Heart right ventricle (tissue), 16 donors: ENCODE data around the gene OPA1. TPM values are rescaled to one million over a fixed set of nuclear protein-coding genes. Genes with fewer than 3 reads are reported as not detected.

Experiments used
- ATAC-seq, 8 donors: fragments of 200-7000 bp; cut with Tn5 transposase; one replicate each; pipeline ENCODE4 v1.9.1; 2020; ENCODE audit warnings: mild to moderate bottlenecking in 8 of 8, moderate library complexity in 8 of 8, moderate number of reproducible peaks in 1 of 8
- DNase-seq, 2 donors: peaks; one replicate each; pipeline ENCODE4 v3.0.0-alpha.2; 2020
- H3K27ac ChIP-seq, 10 donors: fragments of 200-600 bp; sonication (generic) in 2 of 10; one replicate each; pipeline versions ENCODE4 v1.5.0 to v1.8.0; 2020 to 2022; ENCODE audit warnings: mild to moderate bottlenecking in 3 of 10
- H3K27me3 ChIP-seq, 7 donors: fragments of 200-600 bp; one replicate each; pipeline ENCODE4 v1.8.0; 2021 to 2022; ENCODE audit warnings: mild to moderate bottlenecking in 2 of 7
- H3K36me3 ChIP-seq, 9 donors: fragments of 200-600 bp; sonication (generic) in 1 of 9; one replicate each; pipeline versions ENCODE4 v1.5.0 to v1.8.0; 2020 to 2022; ENCODE audit warnings: mild to moderate bottlenecking in 2 of 9
- H3K4me1 ChIP-seq, 9 donors: fragments of 200-600 bp; sonication (generic) in 1 of 9; one replicate each; pipeline versions ENCODE4 v1.5.0 to v1.8.0; 2020 to 2022; ENCODE audit warnings: mild to moderate bottlenecking in 4 of 9
- H3K4me3 ChIP-seq, 10 donors: fragments of 200-600 bp; sonication (generic) in 2 of 10; one replicate each; pipeline versions ENCODE4 v1.5.0 to v1.8.0; 2020 to 2022; ENCODE audit warnings: mild to moderate bottlenecking in 7 of 10, moderate library complexity in 2 of 10
- H3K9me3 ChIP-seq, 11 donors: fragments of 200-600 bp in 10 of 11; sonication (generic) in 2 of 11; one replicate each; pipeline versions ENCODE4 v1.5.0 to v1.8.0; 2013 to 2022; ENCODE audit warnings: mild to moderate bottlenecking in 2 of 11, control low read depth in 1 of 11, moderate library complexity in 1 of 11
- WGBS, 2 donors: extraction: QIAGEN DNeasy Blood & Tissue Kit; methylation state at CpG; one replicate each; pipeline ENCODE4 v1.1.7; 2013; ENCODE audit warnings: inconsistent platforms in 1 of 2; 5-methylcytosine and 5-hydroxymethylcytosine counted together
- intact Hi-C, 10 donors: fragments of 100-400 bp; cut with DNase I; formaldehyde crosslinking; loops; one replicate each; pipeline versions ENCODE4 v1.11.1 to v1.14.2; 2022
- polyA plus RNA-seq, 2 donors: library from polyadenylated mRNA; stranded (reverse); fragments of 200-250 nt; gene quantifications; one replicate each; pipeline ENCODE4 v1.2.3, GENCODE V29; 2013
- total RNA-seq, 10 donors: library from RNA; stranded (reverse); fragmentation: NEBNext Ultra II Directional in 3 of 10; extraction: Animal tissue kit (Norgen Biotek cat#: 25700) in 3 of 10; gene quantifications; one replicate each; pipeline versions ENCODE4 v1.2.1 to v1.2.4, GENCODE V29; 2021 to 2023
- TF ChIP-seq, protein P1 (sequence below), 9 donors: fragments of 200-600 bp; sonication (generic) in 2 of 9; IDR thresholded peaks; one replicate each; pipeline versions ENCODE4 v1.5.0 to v1.8.0; 2021 to 2022; ENCODE audit warnings: antibody characterized with exemption in 9 of 9, mild to moderate bottlenecking in 5 of 9, moderate library complexity in 1 of 9
- donor health status: Arrhythmogenic right ventricular cardiomyopathy.
- donor health status: ischemic (EF 13 %, LVEDD 7.1; RV severe dilation, severe dysfunction).
- donor health status: healthy with polysubstance abuse.
- donor health status: DM: no; HTN: yes; CAD: no.
- donor health status: DM: no; HTN: no; CAD: no.
- donor health status: ischemic (EF 25% LVEDD 6.9; RV normal size, moderate dysfunction).
- donor health status: ischemic (EF 25% LVEDD 5.7; RV mildly dilated, moderate dysfunction).
- donor health status: healthy.
- donor health status: DM: yes; HTN: yes; CAD: no.
- donor health status: Ischemic cardiomyopathy.
- donor health status: ischemic (EF 35%, LVEDD 5.7; RV mildly dilated, moderate dysfunction).
- donor health status: nonischemic (EF 11% LVEDD 7.7; RV severe dilation, severe dysfunction).
- donor health status: DM: yes; HTN: yes; CAD: no.
- donor health status: PGD.
- donor health status: ischemic (EF 29% LVEDD 5.4; RV normal size, mild dysfunction).
- donor health status: nonischemic (EF 23%, LVEDD 6.1; RV moderate dilation, normal function).

Gene OPA1
- total and polyA plus RNA-seq, 12 donors = 19.2 to 197 (median 124) TPM

DNA sequence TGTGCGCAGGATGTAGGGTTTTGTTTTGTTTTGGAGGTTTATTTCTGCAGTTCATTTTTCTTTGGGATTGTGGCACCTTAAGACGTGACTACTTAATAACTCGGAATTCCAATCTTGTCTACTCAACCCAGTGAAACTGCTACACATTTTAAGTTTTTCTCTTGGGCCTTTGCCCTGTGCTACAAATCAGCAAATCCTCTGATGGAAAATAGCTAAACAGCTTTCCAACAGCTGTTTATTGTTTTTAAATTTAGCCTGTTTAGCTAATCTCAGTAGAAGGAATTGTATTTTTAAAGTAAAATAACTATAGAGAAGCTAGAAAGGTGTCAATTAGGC, 48.4 kb downstream of the OPA1 start:
- 93% methylated on average over 3 of the region's 3 CpGs for WGBS, 2 donors
- Histone ChIP-seq H3K36me3 (peaks cover 0 to 100% (median 29%) of the 10 kb centered on the region in 9 donors), H3K27me3 (no peaks in the 10 kb centered on the region), H3K27ac (no peak overlapping the region), H3K4me3 (no peak overlapping the region), H3K9me3 (no peaks in the 10 kb centered on the region), H3K4me1 (peaks cover 0 to 23% (median 0%) of the 10 kb centered on the region in 9 donors)
- DNase-seq = no peak
- intact Hi-C loops = no loop called here
- TF ChIP-seq, protein P1, sequence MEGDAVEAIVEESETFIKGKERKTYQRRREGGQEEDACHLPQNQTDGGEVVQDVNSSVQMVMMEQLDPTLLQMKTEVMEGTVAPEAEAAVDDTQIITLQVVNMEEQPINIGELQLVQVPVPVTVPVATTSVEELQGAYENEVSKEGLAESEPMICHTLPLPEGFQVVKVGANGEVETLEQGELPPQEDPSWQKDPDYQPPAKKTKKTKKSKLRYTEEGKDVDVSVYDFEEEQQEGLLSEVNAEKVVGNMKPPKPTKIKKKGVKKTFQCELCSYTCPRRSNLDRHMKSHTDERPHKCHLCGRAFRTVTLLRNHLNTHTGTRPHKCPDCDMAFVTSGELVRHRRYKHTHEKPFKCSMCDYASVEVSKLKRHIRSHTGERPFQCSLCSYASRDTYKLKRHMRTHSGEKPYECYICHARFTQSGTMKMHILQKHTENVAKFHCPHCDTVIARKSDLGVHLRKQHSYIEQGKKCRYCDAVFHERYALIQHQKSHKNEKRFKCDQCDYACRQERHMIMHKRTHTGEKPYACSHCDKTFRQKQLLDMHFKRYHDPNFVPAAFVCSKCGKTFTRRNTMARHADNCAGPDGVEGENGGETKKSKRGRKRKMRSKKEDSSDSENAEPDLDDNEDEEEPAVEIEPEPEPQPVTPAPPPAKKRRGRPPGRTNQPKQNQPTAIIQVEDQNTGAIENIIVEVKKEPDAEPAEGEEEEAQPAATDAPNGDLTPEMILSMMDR (IDR thresholded peaks at IDR 0.05) = no peak
- no peak for ATAC-seq

DNA sequence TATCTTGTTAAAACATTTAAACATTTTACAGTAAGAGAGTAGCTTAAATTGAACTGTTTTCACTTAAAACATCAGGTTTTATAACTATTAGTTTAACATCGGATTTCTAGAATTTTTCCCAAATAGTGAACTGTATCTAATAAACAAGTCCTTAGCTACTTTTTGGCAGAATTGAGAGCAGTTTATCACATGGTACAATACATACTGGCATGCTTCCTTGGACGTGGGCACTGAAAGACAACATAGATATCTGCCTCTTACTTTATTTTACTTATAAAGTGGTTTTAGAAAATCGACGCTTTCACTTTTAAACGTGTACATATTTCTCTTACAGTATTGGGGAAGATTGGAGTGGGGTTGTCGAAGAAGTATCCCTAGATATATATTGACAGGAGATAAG, 52.8 kb downstream of the OPA1 start:
- no peaks in the 10 kb centered on the region for H3K27me3 ChIP-seq
- ATAC-seq (peak in 3 of 8 donors; percentile 45 to 72 (median 59)), DNase-seq (no peak)
- peaks cover 0 to 100% (median 42%) of the 10 kb centered on the region in 9 donors for H3K36me3 ChIP-seq
- no peak overlapping the region for H3K4me3 ChIP-seq
- 47 to 59% methylated on average over 6 of the region's 6 CpGs for WGBS, 2 donors
- H3K9me3 ChIP-seq = no peaks in the 10 kb centered on the region
- intact Hi-C loops = no loop called here
- peak overlapping the region in 2 of 10 donors; percentile 12 to 79 for H3K27ac ChIP-seq
- TF ChIP-seq, protein P1 (IDR thresholded peaks at IDR 0.05) = no peak
- peaks cover 0 to 41% (median 0%) of the 10 kb centered on the region in 9 donors for H3K4me1 ChIP-seq

DNA sequence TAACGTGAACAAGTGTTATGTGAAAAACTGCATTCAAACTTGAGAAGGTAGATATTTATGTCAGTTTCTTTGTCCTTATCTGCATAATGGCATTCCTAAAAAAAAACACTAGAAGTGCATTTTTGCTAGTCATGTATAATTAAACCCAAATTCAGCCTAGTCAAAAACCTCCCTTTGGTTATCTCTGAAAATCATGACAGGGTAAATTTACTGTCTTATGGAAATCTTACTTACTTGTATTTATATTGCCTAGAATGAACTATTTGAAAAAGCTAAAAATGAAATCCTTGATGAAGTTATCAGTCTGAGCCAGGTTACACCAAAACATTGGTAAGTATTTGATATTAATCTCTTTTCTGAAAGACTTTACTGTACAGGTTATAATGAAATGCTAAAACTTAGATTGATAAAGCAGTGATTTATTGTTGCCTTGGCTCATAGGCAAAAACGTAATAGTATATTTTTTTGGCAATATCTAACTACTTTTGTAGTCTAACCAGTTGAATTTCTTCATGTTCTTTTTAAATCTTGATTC, 55.6 kb downstream of the OPA1 start:
- Histone ChIP-seq H3K27me3 (no peaks in the 10 kb centered on the region), H3K27ac (peak overlapping the region in 1 of 10 donors; percentile 46), H3K4me3 (no peak overlapping the region), H3K9me3 (no peaks in the 10 kb centered on the region), H3K4me1 (peaks cover 0 to 41% (median 0%) of the 10 kb centered on the region in 9 donors), H3K36me3 (peaks cover 0 to 100% (median 32%) of the 10 kb centered on the region in 9 donors)
- no peak for DNase-seq
- TF ChIP-seq, protein P1 (IDR thresholded peaks at IDR 0.05) = no peak
- intact Hi-C loops = no loop called here
- no peak for ATAC-seq
- WGBS, 2 donors = 85 to 89% methylated on average over 2 of the region's 2 CpGs

DNA sequence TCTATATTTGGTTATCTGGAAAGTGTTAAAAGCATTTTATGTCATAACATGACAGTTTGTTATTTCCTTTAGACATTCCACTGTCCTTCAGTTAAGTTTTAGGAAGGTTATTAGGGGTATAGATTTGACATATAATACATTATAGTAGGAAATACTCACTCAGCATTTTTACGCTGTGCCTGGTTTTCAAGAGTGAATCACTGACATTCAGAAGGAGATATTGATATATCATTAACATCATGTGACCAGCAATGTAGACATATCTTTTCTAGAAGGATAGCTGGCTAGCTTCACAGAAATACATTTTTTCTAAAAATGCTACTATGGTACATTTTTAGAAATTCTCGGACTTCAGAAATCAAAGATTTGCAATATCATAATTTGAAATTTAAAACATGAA, 57.6 kb downstream of the OPA1 start:
- intact Hi-C loops = no loop called here
- Histone ChIP-seq H3K4me3 (no peak overlapping the region), H3K27ac (no peak overlapping the region), H3K36me3 (peaks cover 0 to 100% (median 30%) of the 10 kb centered on the region in 9 donors), H3K4me1 (peaks cover 0 to 29% (median 0%) of the 10 kb centered on the region in 9 donors), H3K27me3 (no peaks in the 10 kb centered on the region), H3K9me3 (no peaks in the 10 kb centered on the region)
- ATAC-seq = no peak
- no peak for DNase-seq
- TF ChIP-seq, protein P1 (IDR thresholded peaks at IDR 0.05) = no peak
- WGBS, 2 donors = 99% methylated on average over 2 of the region's 2 CpGs
